ENCODE results near the gene DUSP14. TPM values are rescaled to one million over a fixed set of nuclear protein-coding genes. Genes with fewer than 3 reads are reported as not detected.

The DUSP14 gene
- total RNA-seq, 1 donor from 2014 or later: 17.3 TPM

- H3K27me3 Mint-ChIP-seq (ENCODE audit: insufficient read depth, low read depth): no peaks in the 10 kb centered on the region
- H4K20me1 ChIP-seq (ENCODE audit: low read depth): peaks cover 10% of the 10 kb centered on the region
- H3K4me1 Mint-ChIP-seq: peaks cover 9% of the 10 kb centered on the region
- peaks cover 5% of the 10 kb centered on the region for H3K36me3 ChIP-seq
- H3K27ac Mint-ChIP-seq: no peak overlapping the region
- no peaks in the 10 kb centered on the region for H3K79me2 ChIP-seq (ENCODE audit: low read depth)
- no peaks in the 10 kb centered on the region for H3K9me3 ChIP-seq (ENCODE audit: low read depth)
- no peaks in the 10 kb centered on the region for H3K9me3 Mint-ChIP-seq
- H3F3A ChIP-seq (ENCODE audit: low read depth): peaks cover 5% of the 10 kb centered on the region
- no peak for TF ChIP-seq EZH2phosphoT487 (IDR thresholded peaks at IDR 0.05)
- TF ChIP-seq CTCF (IDR thresholded peaks at IDR 0.05): no peak
- no peak for TF ChIP-seq EZH2 (IDR thresholded peaks at IDR 0.05)
- no peak overlapping the region for H3K4me3 Mint-ChIP-seq
- H3K4me2 ChIP-seq: no peak overlapping the region
- H3K4me3 ChIP-seq: no peak overlapping the region
- DNase-seq (ENCODE audit: low spot score): no peak
- no peaks in the 10 kb centered on the region for H3K27me3 ChIP-seq
- no peak overlapping the region for H3K9ac ChIP-seq
- peaks cover 8% of the 10 kb centered on the region for H3K4me1 ChIP-seq
- no peak overlapping the region for H3K27ac ChIP-seq
- H3K36me3 Mint-ChIP-seq: peaks cover 25% of the 10 kb centered on the region
- no peak overlapping the region for H2AFZ ChIP-seq (replicated peaks)
Observed at GRCh38 chr17:37461668-37462067, 28.0 kb upstream of the DUSP14 start.

- Mint-ChIP-seq H3K36me3 (peaks cover 25% of the 10 kb centered on the region), H3K4me3 (no peak overlapping the region), H3K27ac (no peak overlapping the region), H3K27me3 (ENCODE audit: insufficient read depth, low read depth) (no peaks in the 10 kb centered on the region), H3K4me1 (peaks cover 9% of the 10 kb centered on the region), H3K9me3 (no peaks in the 10 kb centered on the region)
- Histone ChIP-seq H3K9me3 (ENCODE audit: low read depth) (no peaks in the 10 kb centered on the region), H3F3A (ENCODE audit: low read depth) (peaks cover 5% of the 10 kb centered on the region), H4K20me1 (ENCODE audit: low read depth) (peaks cover 10% of the 10 kb centered on the region), H3K36me3 (peaks cover 5% of the 10 kb centered on the region), H3K9ac (no peak overlapping the region), H3K4me2 (no peak overlapping the region), H3K79me2 (ENCODE audit: low read depth) (no peaks in the 10 kb centered on the region), H2AFZ (replicated peaks) (no peak overlapping the region), H3K27me3 (no peaks in the 10 kb centered on the region), H3K27ac (no peak overlapping the region), H3K4me1 (peaks cover 8% of the 10 kb centered on the region), H3K4me3 (no peak overlapping the region)
- TF ChIP-seq CTCF (IDR thresholded peaks at IDR 0.05) (no peak), EZH2phosphoT487 (IDR thresholded peaks at IDR 0.05) (no peak), EZH2 (IDR thresholded peaks at IDR 0.05) (no peak)
- no peak for DNase-seq (ENCODE audit: low spot score)
Observed at GRCh38 chr17:37462492-37462891, 27.2 kb upstream of the DUSP14 start.

GRCh38 chr17:37463039-37463438, 26.7 kb upstream of the DUSP14 start:
- no peak overlapping the region for H2AFZ ChIP-seq (replicated peaks)
- no peaks in the 10 kb centered on the region for H3K79me2 ChIP-seq (ENCODE audit: low read depth)
- Mint-ChIP-seq H3K9me3 (no peaks in the 10 kb centered on the region), H3K36me3 (peaks cover 24% of the 10 kb centered on the region), H3K27ac (no peak overlapping the region), H3K4me1 (peaks cover 9% of the 10 kb centered on the region), H3K27me3 (ENCODE audit: insufficient read depth, low read depth) (no peaks in the 10 kb centered on the region), H3K4me3 (no peak overlapping the region)
- no peak overlapping the region for H3K27ac ChIP-seq
- H3K4me2 ChIP-seq: no peak overlapping the region
- no peaks in the 10 kb centered on the region for H3K9me3 ChIP-seq (ENCODE audit: low read depth)
- H3F3A ChIP-seq (ENCODE audit: low read depth): peaks cover 5% of the 10 kb centered on the region
- peaks cover 8% of the 10 kb centered on the region for H3K4me1 ChIP-seq
- no peaks in the 10 kb centered on the region for H3K27me3 ChIP-seq
- DNase-seq (ENCODE audit: low spot score): no peak
- H3K4me3 ChIP-seq: no peak overlapping the region
- TF ChIP-seq EZH2 (IDR thresholded peaks at IDR 0.05) (no peak), EZH2phosphoT487 (IDR thresholded peaks at IDR 0.05) (no peak), CTCF (IDR thresholded peaks at IDR 0.05) (no peak)
- H3K36me3 ChIP-seq: peaks cover 5% of the 10 kb centered on the region
- no peak overlapping the region for H3K9ac ChIP-seq
- H4K20me1 ChIP-seq (ENCODE audit: low read depth): peaks cover 10% of the 10 kb centered on the region
